Prostate gland (tissue), 2 donors: ENCODE data around the gene FOXS1.

ENCODE experiments used
- POLR2A ChIP-seq: fragments of 450-650 bp; IDR thresholded peaks from one replicate; pipeline ENCODE4 v1.6.1; 2016; ENCODE audit warnings: antibody characterized with exemption, mild to moderate bottlenecking
- TF ChIP-seq, protein P1 (sequence below), 4 experiments: fragments of 200-600 bp in 2 of 4; fragments of 450-650 bp in 2 of 4; sonication (generic) in 2 of 4; IDR thresholded peaks; 1 replicate in 3 of 4; 2 replicates in 1 of 4; pipeline ENCODE4 v1.5.1; 2016 to 2019; ENCODE audit warnings: antibody characterized with exemption in 4 of 4, mild to moderate bottlenecking in 2 of 4, moderate library complexity in 2 of 4

DNA sequence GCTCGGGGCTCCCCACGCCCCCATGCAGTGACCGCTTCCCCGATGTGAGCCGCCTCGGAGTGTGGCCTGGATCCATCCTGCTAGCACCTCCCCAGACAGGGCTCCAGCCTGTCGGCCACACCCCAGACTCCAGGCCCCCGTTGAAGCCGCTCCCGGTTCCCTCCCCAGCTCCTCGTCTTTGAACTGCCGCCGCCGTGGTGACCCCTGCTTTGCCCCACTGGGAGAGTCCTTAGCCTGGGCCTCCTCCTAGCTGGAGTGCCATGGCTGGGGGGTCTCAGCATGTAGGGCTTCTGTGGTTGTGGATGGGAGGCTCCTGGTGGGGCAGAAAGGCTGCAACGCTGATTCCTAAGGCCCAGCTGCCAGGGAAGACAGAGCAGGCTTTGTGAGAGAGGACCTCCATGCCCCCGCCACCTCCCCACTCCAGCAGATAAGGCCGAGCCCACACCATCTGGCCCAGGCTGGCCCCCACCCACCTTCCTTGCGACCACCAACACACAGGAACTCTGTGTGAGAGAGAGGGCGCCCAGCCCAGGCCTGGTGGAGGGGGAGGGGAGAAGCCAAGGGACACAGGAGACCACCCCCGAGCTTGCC, 11.4 kb downstream of the FOXS1 start:
- TF ChIP-seq, protein P1, sequence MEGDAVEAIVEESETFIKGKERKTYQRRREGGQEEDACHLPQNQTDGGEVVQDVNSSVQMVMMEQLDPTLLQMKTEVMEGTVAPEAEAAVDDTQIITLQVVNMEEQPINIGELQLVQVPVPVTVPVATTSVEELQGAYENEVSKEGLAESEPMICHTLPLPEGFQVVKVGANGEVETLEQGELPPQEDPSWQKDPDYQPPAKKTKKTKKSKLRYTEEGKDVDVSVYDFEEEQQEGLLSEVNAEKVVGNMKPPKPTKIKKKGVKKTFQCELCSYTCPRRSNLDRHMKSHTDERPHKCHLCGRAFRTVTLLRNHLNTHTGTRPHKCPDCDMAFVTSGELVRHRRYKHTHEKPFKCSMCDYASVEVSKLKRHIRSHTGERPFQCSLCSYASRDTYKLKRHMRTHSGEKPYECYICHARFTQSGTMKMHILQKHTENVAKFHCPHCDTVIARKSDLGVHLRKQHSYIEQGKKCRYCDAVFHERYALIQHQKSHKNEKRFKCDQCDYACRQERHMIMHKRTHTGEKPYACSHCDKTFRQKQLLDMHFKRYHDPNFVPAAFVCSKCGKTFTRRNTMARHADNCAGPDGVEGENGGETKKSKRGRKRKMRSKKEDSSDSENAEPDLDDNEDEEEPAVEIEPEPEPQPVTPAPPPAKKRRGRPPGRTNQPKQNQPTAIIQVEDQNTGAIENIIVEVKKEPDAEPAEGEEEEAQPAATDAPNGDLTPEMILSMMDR (IDR thresholded peaks at IDR 0.05) = no peak
- no peak for TF ChIP-seq POLR2A
